NCI-H2196 (cell line): ENCODE data around the gene NANS.
"Not testable (repeated sequence)": the region's sequence is repeated elsewhere in the genome, so short reads cannot be mapped to it uniquely, and the experiment has no call there.

Source experiments
- DNase-seq: peaks from one replicate; lab custom pipeline; 2025; ENCODE audit not compliant: unreplicated experiment; lab: John Stamatoyannopoulos, UW

Gene NANS, protein sequence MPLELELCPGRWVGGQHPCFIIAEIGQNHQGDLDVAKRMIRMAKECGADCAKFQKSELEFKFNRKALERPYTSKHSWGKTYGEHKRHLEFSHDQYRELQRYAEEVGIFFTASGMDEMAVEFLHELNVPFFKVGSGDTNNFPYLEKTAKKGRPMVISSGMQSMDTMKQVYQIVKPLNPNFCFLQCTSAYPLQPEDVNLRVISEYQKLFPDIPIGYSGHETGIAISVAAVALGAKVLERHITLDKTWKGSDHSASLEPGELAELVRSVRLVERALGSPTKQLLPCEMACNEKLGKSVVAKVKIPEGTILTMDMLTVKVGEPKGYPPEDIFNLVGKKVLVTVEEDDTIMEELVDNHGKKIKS

DNA sequence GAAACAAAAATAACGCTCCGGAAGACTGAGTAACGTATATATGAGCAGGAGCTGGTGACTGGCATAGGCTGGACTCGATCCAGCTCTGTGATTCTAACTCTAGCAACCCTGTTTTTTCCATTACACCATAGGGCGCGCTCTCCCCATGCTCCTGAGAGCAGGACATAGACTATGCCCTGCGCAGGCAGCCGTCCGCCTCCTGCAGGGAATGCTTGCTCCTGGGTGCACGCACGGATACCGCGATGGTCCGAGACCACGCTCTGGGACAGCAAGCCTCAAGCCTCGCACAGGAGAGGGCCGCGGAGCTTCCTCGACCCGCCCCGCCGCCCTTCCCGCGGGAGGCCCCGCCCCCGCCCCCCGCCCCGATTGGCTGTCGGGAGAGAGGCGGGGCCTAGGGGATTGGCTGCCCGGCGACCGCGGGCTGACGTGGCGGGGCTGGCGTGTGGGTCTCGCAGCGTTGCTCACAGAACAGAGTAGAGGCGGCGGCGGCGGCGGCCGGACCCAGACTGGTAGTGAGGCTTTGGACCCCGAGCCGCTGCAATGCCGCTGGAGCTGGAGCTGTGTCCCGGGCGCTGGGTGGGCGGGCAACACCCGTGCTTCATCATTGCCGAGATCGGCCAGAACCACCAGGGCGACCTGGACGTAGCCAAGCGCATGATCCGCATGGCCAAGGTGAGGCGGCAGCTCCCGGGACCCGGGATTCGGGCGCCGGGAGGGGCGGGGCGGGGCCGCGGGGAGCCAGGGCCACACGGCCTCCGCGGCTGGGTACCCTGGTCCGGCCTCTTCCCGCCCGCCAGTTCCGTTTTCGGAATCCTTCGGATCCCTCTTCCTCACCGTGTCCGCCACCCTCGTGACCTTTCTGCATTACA lies at the start of gene NANS:
Gene NANS, plus strand, starts transcription at position 464 of the 869 bp plus-strand sequence. Its CDS starts 77 bp downstream, at position 541.
- DNase-seq = peak; percentile 89

DNA sequence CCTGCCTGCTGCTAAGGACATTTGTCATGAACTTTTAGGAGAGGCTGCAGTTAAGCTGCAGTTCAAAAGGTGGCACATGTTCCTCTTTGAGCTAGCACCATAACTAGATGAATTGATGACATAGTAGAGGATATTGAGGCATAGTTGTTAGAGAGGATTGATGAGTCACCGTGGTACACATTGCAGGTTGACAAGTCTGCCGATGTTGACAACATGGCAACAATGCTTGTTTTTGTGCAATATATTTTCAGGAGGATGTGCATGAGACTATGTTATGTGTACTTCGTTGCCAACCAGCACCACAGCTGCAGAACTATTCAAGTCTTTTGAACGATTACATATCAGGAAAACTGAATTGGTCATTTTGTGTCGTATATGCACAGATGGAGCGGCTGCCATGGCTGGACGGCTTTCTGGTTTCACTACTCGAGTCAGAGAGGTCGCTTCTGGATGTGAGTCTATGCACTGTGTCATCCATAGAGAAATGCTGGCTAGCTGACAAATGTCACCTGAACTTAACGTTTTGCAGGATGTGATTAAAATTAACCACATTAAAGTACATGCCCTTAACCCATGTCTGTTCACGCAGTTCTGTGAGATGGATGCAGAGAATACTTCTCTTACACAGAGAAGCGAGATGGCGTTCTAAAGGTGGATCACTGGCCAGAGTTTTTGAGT lies 49.1 kb upstream of the NANS start:
- no peak for DNase-seq

DNA sequence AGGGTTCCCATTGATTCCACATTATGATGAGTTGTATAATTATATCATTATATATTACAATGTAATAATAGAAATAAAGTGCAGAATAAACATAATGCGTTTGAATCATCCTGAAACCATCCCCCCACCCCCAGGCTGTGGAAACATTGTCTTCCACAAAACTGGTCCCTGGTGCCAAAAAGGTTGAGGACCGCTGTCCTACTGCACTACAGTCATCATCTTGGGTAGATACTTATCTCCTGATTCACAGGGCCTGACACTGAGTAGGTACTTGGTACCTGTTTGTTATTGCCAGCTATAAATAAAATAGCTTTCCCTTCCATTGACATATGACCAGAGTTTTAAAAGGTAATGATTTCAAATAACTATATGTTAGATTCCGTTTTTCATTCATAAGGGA lies 47.8 kb upstream of the NANS start:
- no peak for DNase-seq

DNA sequence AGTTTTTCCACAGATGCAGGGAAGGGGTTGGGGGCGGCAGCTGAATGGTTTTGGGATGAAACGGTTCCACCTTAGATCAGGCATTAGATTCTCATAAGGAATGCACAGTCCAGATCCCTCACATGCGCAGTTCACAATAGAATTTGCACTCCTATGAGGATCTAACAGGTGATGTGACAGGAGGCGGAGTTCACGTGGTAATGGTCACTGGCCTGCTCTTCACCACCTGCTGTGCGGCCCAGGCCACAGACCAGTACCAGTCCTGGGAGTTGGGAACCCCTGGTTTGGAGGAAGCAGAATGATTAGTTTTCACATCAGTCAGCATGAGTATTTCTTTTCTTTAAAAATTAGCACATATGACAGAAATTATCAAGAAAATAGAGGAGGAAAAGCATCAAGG lies 47.1 kb upstream of the NANS start:
- DNase-seq = no peak

DNA sequence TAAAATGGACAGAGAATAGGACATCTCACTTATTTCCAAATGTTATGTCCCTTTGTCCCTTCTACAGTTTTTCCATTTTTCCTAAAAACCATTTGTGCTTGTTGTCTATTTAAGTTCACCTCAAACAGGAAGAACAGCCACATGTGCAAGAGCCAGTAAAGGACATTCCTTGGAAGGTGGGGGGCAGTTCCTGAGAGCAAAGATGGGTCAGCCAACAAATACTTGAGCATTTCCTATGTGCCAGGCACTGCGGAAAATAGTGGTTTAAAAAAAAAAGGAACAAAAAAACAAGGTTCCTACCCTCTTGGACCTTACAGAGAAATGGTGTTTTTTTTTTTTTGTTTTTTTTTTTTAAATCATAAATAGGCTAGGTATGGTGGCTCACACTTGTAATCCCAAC lies 46.6 kb upstream of the NANS start:
- no peak for DNase-seq

DNA sequence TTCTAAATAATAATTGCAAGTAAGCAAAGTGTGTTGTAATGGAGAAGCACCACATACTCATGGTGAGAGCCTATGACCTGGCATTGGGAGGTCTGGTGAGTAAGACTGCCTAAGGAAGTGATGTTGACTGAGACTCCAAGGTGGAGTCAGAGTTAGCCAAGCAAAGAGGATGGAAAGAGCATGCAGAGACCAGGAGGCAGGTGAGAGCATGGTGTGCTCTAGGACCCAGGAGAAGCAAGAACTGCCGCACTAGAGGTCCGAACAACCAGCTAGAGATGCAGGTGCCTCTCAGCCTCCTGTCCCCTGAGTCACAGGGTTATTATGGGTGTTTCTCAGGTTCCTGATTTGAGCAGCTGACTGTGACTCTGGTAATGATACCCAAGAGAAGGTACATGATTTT lies 46.1 kb upstream of the NANS start:
- DNase-seq = peak; percentile 52

DNA sequence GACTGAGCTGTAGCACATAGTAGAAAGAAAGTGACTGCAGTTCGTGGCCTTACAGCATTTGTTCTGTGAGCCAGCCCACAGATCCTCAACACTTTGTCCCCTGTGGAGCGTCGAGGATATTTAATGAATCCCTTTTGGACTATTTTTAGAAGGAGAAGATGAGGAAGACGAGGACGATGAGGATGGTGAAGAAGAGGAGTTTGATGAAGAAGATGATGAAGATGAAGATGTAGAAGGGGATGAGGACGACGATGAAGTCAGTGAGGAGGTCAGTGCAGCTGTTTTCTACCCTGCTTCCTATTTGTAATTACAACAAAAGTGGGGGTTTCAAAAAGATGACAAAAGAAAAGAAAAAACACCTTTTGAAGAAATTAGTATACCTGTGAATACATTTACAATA lies 45.4 kb upstream of the NANS start:
- no peak for DNase-seq

DNA sequence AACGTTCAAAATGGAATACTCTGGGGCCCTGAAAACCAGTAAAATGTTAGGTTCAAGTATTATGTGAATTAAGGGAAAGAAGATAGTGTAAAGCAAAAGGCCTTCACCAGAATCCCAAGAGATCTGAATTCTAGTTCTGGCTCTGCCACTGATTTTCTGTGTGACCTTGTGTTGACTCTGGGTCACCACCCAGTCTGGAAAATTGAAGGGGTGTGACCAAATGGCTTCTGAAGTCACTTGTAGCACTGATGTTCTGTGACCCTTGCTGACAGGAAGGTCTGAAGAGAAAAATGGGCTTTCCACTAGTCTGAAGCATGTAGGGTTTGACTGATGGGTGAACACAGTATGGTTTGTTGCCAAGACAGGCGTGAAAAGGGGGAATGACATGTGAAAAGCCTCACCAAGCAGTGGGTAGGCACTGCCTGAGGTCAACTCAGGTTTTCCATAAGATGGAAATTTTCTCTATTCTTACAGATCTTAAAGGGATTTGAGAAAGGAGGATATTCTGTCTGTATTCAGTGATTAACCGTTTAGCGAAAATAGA lies 40.3 kb upstream of the NANS start:
- DNase-seq = no peak

DNA sequence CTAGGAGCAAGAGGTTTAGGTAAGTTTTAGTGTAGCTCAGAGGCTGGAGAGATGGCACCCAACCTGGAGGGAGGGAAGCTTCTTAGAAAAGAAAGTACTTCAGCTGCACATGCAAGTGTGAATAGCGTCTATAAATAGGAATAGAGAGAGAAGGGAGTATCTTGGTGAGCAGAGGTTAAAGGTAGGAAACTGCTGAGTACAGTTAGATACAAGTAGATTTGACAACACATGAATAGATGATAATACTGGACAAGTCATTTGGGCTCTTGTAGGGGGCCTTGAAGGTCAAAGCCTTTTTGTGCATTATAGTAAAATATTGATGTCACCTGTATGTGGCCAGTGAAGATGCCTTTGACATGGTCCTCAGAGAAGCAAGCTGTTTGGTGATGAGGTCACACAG lies 39.2 kb upstream of the NANS start:
- DNase-seq = no peak

DNA sequence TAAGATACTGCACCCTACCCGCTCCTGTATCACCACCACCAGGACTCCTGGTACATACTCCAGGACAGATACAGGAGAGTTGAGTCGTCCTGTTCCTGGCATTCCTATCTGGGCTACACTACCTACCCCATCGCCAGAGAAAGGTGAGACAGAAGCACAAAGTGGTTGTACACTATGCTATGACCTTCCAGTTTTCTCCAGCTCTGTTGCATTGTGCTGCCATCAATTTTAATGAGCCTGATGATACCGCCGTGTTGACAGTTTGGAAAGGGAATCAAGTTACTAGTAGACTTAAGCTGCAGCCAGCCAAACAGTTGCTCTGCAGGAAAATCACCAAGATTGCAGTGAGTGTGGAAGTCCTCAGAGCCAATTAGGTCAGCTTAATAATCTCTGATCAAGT lies 38.2 kb upstream of the NANS start:
- no peak for DNase-seq

DNA sequence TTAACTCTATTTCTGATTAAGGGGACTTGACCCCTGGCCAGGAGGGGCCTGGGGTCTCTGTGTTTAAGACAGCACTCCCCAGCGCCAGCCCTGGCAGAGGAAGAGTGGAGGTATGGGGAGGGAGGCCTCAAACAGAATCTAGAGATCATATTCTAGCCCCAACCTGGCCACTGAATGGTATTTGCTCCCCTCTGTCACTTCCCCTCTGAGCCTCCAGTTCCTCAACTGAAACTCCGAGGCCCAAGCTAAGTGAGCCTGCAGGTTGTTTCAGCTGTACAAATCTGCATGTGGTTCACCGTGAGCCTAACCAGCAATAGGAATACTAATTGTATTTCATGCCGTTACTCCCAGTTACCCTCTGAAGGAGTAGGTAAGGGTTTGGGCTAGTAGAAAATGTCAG lies 37.4 kb upstream of the NANS start:
- DNase-seq = no peak

DNA sequence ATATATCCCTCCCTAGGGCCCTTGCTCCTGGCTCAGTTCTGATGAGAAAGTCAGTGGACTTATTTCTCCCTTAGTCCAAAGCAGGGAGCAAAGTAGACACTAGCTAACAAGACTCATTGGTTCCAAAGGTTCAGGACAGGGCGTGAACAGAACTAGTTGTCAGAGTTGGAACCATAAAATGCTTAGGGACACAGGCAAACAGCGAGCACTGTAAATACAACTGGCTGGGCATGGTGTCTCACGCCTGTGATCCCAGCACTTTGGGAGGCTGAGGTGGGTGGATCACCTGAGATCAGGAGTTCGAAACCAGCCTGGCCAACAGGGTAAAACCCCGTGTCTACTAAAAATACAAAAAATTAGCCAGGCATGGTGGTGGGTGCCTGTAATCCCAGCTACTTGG lies 36.7 kb upstream of the NANS start:
- DNase-seq = not testable (repeated sequence)

DNA sequence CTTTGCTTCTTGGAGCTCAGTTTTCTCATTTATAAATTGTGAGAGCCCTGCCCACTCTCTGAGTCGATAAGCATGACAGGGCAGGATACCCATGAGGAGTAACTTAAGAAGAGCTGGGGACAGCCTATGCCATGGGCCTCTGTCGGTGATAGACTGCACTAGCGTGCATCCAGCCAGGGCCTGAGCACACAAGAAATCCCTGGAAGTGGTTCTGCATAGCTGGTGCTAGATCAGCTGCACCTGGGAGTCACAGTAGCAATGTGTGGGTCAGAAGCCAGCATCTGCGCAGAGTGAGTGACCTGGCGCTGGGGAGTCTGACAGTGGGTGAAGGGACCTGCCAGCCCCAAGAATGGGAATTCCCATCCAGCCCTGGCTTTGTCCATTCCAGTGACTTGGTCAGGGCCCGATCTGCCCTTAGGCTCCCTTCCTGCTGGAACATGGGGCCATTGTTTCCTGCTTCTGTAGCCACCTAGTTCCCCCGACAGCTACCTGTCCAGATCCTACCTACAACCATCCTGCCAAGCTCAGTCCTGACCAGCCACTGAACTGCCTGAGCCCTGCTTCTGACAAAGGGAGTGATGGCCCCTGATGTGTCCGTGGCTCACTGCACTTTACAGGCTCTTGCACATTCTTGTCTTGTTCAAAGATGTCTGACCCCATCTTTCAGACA lies 35.9 kb upstream of the NANS start:
- DNase-seq = no peak

DNA sequence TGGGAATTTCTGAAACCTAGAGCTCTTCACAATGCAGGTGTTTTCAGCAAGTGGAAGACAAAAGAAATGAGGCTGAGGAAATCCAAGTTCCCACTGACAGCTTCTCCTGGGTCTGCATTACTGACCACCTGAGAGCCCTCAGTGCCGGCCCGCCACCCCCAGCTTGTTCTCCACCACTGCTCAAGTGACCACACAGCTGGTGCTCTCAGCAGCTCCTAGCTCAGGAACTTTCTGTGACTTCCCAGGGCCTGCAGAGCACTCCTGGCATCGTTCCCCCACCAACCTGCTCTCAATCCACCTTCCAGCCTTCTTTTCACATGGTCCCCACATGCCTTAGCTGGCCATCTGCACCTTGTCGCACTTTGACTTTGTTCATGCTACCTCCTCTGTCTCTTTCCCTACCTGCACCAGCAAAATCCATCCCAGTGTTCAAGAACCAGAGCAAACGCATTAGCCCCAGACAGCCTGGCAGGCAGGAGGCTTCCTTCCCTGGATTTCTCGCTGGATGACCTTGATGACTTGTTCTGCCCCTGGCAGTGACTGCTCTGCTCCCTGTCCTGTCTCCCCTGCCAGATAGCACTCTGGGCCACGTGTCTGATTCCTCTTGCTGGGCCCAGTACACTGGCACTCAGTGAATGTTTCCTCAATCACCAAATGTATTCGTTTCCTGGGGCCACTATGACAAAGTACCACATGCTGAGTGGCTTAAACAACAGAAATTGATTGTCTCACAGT lies 35.1 kb upstream of the NANS start:
- no peak for DNase-seq

DNA sequence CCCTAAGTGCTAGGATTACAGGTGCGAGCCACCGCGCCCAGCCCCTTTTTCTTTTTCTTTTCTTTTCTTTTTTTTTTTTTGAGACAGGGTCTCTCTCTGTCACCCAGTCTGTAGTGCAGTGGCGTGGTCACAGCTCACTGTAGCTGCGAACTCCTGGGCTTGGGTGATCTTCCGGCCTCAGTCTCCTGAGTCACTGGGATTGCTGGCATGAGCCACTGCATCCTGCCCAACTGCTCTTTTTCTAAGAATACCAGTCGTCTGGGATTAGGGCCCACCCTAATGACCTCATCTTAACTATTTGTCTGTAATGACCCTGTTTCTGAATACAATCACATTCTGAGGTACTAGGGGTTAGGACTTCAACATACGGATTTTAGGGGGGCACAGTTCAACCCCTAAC lies 34.1 kb upstream of the NANS start:
- DNase-seq = no peak

DNA sequence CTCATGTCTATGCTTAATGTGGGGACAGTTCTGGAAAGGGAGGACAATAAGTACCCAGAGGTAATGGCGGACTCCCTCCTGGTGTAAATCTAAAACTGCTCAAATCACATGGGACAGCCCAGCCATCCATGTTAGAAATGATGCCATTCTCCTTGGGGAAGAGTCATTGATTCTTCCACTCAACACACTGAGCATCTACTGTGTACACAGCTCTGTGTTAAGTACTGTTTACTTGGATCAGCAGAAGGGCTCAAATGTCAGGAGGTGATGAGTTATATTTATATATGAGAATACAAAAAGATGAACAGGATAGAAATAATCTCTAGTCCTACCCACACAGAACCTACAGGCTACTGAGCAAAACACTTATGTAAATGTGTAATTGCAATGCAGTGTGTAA lies 31.8 kb upstream of the NANS start:
- no peak for DNase-seq

DNA sequence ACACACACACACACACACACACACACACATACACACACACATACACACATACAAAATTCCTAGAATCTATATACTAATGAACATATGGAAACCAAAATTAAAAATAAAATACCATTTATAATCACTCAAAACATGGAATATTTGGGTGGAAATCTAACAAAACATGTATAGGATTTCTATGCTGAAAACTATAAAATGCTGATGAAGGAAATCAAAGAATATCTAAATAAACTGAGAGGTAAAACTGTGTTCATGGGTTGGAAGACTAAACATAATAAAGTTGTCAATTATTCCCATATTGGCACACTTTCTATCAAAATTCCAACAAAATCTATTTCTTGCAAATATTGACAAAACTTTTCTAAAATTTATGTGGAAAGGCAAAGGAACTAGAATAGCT lies 25.4 kb upstream of the NANS start:
- DNase-seq = no peak

DNA sequence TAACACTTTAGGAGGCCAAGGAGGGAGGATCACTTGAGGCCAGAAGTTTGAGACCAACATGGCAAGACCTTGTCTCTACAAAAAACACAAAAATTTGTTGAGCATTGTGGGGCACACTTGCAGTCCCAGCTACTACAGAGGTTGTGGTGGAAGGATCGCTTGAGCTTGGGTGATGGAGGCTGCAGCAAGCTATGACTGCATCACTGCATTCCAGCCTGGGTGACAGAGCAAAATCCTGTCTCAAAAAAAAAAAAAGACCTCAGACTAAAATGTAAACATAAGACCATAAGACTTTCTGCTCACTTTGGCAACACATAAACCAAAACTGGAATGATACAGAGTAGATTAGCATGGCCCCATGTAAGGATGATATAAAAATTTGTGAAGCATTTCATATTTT lies 24.6 kb upstream of the NANS start:
- no peak for DNase-seq

DNA sequence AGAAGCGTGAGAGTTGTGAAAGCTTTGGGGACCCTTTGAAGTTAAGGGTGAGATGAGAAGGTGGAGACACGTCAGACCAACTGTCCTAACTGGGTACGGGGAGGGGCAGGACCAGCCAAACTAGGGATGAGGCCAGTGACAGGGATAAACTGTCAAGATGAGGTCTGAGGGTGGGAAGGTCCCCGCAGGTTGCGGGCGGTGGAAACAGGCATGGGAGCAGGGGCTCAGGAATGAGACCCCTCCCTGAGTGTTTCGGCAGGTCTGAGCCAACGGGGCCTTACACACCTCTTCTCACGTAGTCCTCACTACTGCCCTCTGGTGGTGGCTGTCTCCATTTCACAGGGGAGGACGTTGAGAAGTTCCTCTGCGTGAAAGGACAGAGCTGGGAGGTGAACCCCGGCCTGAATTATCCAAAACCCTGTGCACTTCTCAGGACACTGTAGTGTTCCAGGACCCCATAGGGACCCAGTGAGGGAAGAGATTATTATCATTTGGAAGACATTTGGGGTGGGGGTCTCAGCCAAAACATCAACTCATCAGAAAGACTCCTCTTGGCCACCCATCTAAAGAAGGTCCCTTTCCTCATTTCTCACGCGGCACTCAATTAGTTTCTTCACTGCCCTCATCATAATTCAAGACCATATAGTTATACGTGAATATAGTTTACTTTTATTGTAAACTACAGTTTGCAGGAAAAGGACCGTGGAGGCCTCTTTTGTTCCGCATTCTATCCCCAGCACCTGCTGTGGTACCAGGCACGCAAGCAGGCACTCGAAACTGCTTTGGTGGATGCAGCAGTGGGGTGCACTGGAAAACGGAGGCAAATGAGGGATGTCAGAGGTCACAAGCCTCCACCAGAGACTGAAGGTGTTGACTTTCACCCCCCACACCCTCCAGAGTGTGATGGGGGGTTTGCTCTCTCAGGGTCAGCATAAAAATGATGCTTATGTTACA lies 21.7 kb upstream of the NANS start:
- peak; percentile 82 for DNase-seq
